ENCODE measurements around the gene SCART1. TPM values are rescaled to one million over a fixed set of nuclear protein-coding genes. Genes with fewer than 3 reads are reported as not detected.

Gene SCART1
- total RNA-seq = 4.3 and 5.2 TPM in 2 replicates

DNA sequence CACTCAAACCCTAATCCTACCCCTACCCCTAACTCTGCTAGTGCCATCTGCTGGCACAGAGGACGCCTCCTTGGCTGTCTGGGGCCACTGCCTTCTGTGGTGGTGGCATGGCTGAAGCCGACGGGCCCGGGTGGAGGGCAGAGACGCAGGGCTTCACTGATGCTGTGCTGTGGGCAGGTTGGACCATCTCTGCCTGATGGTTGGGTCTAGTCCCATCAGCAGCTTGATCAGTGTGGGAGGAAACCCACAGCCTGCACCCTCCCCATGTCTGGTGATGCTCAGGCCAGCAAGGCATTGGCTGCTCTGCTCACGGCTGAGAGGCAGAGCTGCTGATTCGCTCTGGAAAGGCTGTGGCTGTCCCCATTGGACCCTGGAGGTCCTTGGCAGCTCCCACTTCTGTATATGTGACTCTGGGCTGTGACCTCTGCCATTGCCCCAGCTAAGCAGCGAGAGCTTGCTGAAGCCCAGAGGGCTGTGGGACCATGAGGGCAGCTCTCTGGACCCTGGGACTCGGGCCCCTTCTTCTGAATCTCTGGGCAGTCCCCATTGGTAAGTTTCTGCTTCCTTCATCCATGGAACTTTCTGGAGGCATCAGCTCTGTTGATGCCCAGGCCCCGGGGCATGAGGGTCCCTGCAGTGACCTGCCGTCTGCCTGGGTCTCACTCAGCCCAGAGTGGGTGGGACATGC, at the start of gene SCART1:
TSS of gene SCART1 (plus strand) at position 430 of the 688 bp plus-strand sequence. CDS start at position 483, 53 bp downstream.

DNA sequence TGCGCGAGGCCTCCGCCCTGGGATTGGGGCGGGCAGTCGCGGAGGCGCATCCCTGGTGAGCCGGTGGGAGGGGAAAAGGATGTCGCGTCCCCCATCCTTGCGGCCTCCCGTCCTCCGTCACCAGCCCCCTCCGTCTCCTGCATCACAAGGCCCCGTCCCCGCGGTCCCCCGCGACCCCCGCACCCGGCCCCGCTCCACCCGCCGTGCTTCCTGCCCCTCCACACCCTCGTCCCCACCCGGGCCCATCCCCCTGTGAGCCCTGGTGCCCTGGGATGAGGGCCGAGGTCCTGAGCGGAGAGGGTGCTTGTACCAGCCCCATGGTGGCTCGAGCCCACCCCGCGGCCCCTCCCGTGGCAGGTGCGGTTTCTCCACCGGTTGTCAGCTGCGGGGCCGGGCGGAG, 29.1 kb upstream of the SCART1 start, which contains the start of gene SPRN:
TSS of gene SPRN (minus strand) at position 25 of the 400 bp plus-strand sequence. CDS start 944 bp downstream, outside the sequence.

Other genes starting within 250 kb of the SCART1 start
- gene UTF1, start 223.7 kb upstream of the SCART1 start, total RNA-seq = not detected in 2 replicates
- not detected in 2 replicates for gene VENTX, start 216.1 kb upstream of the SCART1 start, total RNA-seq
- 1.7 and 3.4 TPM in 2 replicates for gene ADAM8, start 177.1 kb upstream of the SCART1 start, total RNA-seq
- gene TUBGCP2, start 145.1 kb upstream of the SCART1 start, total RNA-seq = 73.3 and 76.1 TPM in 2 replicates
- gene ZNF511, start 145.0 kb upstream of the SCART1 start, total RNA-seq = 21.7 and 23.2 TPM in 2 replicates
- not detected in 2 replicates for gene CALY, start 117.0 kb upstream of the SCART1 start, total RNA-seq
- not detected in 2 replicates for gene PRAP1, start 106.6 kb upstream of the SCART1 start, total RNA-seq
- 21.1 and 28.4 TPM in 2 replicates for gene FUOM, start 95.9 kb upstream of the SCART1 start, total RNA-seq
- gene ECHS1, start 80.6 kb upstream of the SCART1 start, total RNA-seq = 40.7 and 47.6 TPM in 2 replicates
- 8.3 and 10.1 TPM in 2 replicates for gene PAOX, start 74.7 kb upstream of the SCART1 start, total RNA-seq
- 25.1 and 26.8 TPM in 2 replicates for gene MTG1, start 59.8 kb upstream of the SCART1 start, total RNA-seq
- 0.16 and 0.49 TPM in 2 replicates for gene SPRN, start 29.3 kb upstream of the SCART1 start, total RNA-seq
- 1.3 and 1.5 TPM in 2 replicates for gene CYP2E1, start 73.4 kb downstream of the SCART1 start, total RNA-seq
- gene SYCE1, start 111.6 kb downstream of the SCART1 start, total RNA-seq = 0.12 TPM in 1 of 2 replicates, not detected in the other
- gene FRG2B, start 172.8 kb downstream of the SCART1 start, total RNA-seq = not detected in 2 replicates